K562 (cell line): Measurements from ENCODE around the gene NDUFB5. TPM values are rescaled to one million over a fixed set of nuclear protein-coding genes. Genes with fewer than 3 reads are reported as not detected.
A peak's percentile ranks its signal among the peaks of the same experiment; 100 is the strongest.

Experiments
- ATF7 ChIP-seq: fragments of 450-650 bp; IDR thresholded peaks from 2 replicates; pipeline ENCODE4 v1.7.1; 2014; ENCODE audit warnings: mild to moderate bottlenecking, moderate library complexity
- DIDO1 ChIP-seq: fragments of 450-650 bp; IDR thresholded peaks from 2 replicates; pipeline ENCODE4 v1.6.1; 2016; ENCODE audit warnings: low read depth, missing biosample characterization, missing genetic modification characterization
- ETS2 ChIP-seq: IDR thresholded peaks from 2 replicates; pipeline ENCODE4 v1.6.1; 2016; ENCODE audit warnings: borderline replicate concordance, missing genetic modification characterization, mild to moderate bottlenecking, moderate library complexity, missing compliant biosample characterization; ENCODE audit not compliant: poor library complexity, severe bottlenecking
- FOXA1 ChIP-seq: fragments of 450-650 bp; IDR thresholded peaks from 2 replicates; pipeline ENCODE4 v1.6.1; 2016; ENCODE audit warnings: mild to moderate bottlenecking, borderline replicate concordance
- HIVEP1 ChIP-seq: fragments of 250-450 bp; sonication (Bioruptor Pico); IDR thresholded peaks from 2 replicates; pipeline ENCODE4 v1.4.0; 2020; ENCODE audit warnings: mild to moderate bottlenecking
- HNRNPUL1 ChIP-seq: fragments of 200-400 bp; formaldehyde crosslinking; IDR thresholded peaks from 2 replicates; pipeline ENCODE4 v1.6.1; 2017; ENCODE audit warnings: low read length
- MTA1 ChIP-seq: fragments of 450-650 bp; IDR thresholded peaks from 2 replicates; pipeline ENCODE4 v1.6.1; 2017; ENCODE audit warnings: borderline replicate concordance
- POU5F1 ChIP-seq: fragments of 150-350 bp; IDR thresholded peaks from 2 replicates; pipeline ENCODE4 v1.6.1; 2014; ENCODE audit warnings: borderline replicate concordance, low read length, low read depth, mild to moderate bottlenecking; ENCODE audit not compliant: partially characterized antibody
- SMAD3 ChIP-seq: fragments of 450-650 bp; formaldehyde crosslinking; conservative IDR thresholded peaks from 2 replicates; pipeline ENCODE4 v1.4.0; 2020; ENCODE audit warnings: mild to moderate bottlenecking
- TAF1 ChIP-seq: IDR thresholded peaks from 2 replicates; pipeline ENCODE4 v1.6.1; 2011; ENCODE audit warnings: mild to moderate bottlenecking, low read length, moderate library complexity; ENCODE audit not compliant: insufficient read depth, control insufficient read depth, severe bottlenecking; ENCODE audit errors: extremely low read depth
- THRA ChIP-seq: fragments of 450-650 bp; IDR thresholded peaks from 2 replicates; pipeline ENCODE4 v1.6.1; 2017; ENCODE audit warnings: mild to moderate bottlenecking, moderate library complexity
- XRCC4 ChIP-seq: IDR thresholded peaks from one replicate; pipeline ENCODE4 v1.6.1; 2011; ENCODE audit not compliant: insufficient read depth, insufficient read length; ENCODE audit errors: extremely low read depth
- YBX1 ChIP-seq: fragments of 450-650 bp; IDR thresholded peaks from 2 replicates; pipeline ENCODE4 v1.7.1; 2016; ENCODE audit warnings: mild to moderate bottlenecking
- ZNF347 ChIP-seq: fragments of 450-650 bp; formaldehyde crosslinking; IDR thresholded peaks from 2 replicates; pipeline ENCODE4 v1.4.0; 2020; ENCODE audit warnings: low read depth, mild to moderate bottlenecking, moderate library complexity
- ZNF354B ChIP-seq: fragments of 250-450 bp; sonication (Bioruptor Pico); IDR thresholded peaks from 2 replicates; pipeline ENCODE4 v1.4.0; 2020
- ZNF57 ChIP-seq: fragments of 450-650 bp; formaldehyde crosslinking; IDR thresholded peaks from 2 replicates; pipeline ENCODE4 v1.4.0; 2020; ENCODE audit warnings: mild to moderate bottlenecking, moderate library complexity
- ZNF76 ChIP-seq: fragments of 250-450 bp; sonication (Bioruptor Pico); IDR thresholded peaks from 2 replicates; pipeline ENCODE4 v1.4.0; 2020; ENCODE audit warnings: mild to moderate bottlenecking, moderate library complexity, borderline replicate concordance
- polyA plus RNA-seq, 8 experiments: library from polyadenylated mRNA; depleted of rRNA in 4 of 8; stranded (reverse) in 5 of 8; unstranded in 3 of 8; fragments of >200 nt; fragmentation: Nextera tagmentation in 2 of 8; fragmentation: Illumina TruSeq in 1 of 8; extraction: Ambion mirVana in 2 of 8; extraction: Trizol in 1 of 8; gene quantifications; 2 replicates each; pipeline versions ENCODE4 v1.2.1 to v1.2.3, GENCODE V29; 2011 to 2014; ENCODE audit warnings: inconsistent platforms in 1 of 8, missing spikeins in 1 of 8
- total RNA-seq, 7 experiments: library from RNA; depleted of rRNA in 6 of 7; stranded (reverse); fragments of >200 nt in 6 of 7; fragmentation: Illumina TruSeq in 2 of 7; extraction: Trizol in 2 of 7; gene quantifications; 2 replicates each; pipeline versions ENCODE4 v1.2.1 to v1.2.3, GENCODE V29; 2011 to 2021; ENCODE audit warnings: low replicate concordance in 1 of 7
- TF ChIP-seq, protein P1 (sequence below): fragments of 250-450 bp; sonication (Bioruptor Pico); IDR thresholded peaks from 2 replicates; pipeline ENCODE4 v1.5.0; 2021; ENCODE audit warnings: mild to moderate bottlenecking, borderline replicate concordance
- TF ChIP-seq, protein P2 (sequence below): sonication (generic); formaldehyde crosslinking; IDR thresholded peaks from 2 replicates; pipeline ENCODE4 v1.9.0; 2022; ENCODE audit warnings: mild to moderate bottlenecking, missing genetic modification reagents
- TF ChIP-seq, protein P3 (sequence below): IDR thresholded peaks from 2 replicates; pipeline ENCODE4 v1.6.1; 2014; ENCODE audit warnings: antibody characterized with exemption
- TF ChIP-seq, protein P4 (sequence below), 3 experiments: IDR thresholded peaks in 2 of 3; conservative IDR thresholded peaks in 1 of 3; 2 replicates each; pipeline ENCODE4 v1.5.1; 2011 to 2012; ENCODE audit warnings: low read length in 3 of 3, mild to moderate bottlenecking in 3 of 3, control low read depth in 2 of 3, improper control_type of control experiment in 1 of 3, inconsistent platforms in 1 of 3, low read depth in 1 of 3, mixed read lengths in 1 of 3, moderate library complexity in 1 of 3; ENCODE audit not compliant: insufficient read depth in 2 of 3

The NDUFB5 gene
- total and polyA plus RNA-seq, 9 of the 15 experiments (the other 6 are each of a cell fraction or from before 2014, with no cell fraction given) = 128 to 466 (median 176) TPM

- TF ChIP-seq XRCC4 = no peak
- no peak for TF ChIP-seq ZNF76
- TF ChIP-seq POU5F1 = no peak
- TF ChIP-seq DIDO1 (tag) = peak; percentile 60; the same call in 1 of the 2 replicates
- TF ChIP-seq ETS2 = no peak
- no peak for TF ChIP-seq HNRNPUL1
- TF ChIP-seq ZNF347 (CRISPR knock-in tag) = no peak
- TF ChIP-seq FOXA1 = no peak
- TF ChIP-seq ZNF354B = no peak
- TF ChIP-seq SMAD3 (CRISPR knock-in tag) = no peak
- TF ChIP-seq TAF1 = peak; percentile 98
- TF ChIP-seq, protein P1, sequence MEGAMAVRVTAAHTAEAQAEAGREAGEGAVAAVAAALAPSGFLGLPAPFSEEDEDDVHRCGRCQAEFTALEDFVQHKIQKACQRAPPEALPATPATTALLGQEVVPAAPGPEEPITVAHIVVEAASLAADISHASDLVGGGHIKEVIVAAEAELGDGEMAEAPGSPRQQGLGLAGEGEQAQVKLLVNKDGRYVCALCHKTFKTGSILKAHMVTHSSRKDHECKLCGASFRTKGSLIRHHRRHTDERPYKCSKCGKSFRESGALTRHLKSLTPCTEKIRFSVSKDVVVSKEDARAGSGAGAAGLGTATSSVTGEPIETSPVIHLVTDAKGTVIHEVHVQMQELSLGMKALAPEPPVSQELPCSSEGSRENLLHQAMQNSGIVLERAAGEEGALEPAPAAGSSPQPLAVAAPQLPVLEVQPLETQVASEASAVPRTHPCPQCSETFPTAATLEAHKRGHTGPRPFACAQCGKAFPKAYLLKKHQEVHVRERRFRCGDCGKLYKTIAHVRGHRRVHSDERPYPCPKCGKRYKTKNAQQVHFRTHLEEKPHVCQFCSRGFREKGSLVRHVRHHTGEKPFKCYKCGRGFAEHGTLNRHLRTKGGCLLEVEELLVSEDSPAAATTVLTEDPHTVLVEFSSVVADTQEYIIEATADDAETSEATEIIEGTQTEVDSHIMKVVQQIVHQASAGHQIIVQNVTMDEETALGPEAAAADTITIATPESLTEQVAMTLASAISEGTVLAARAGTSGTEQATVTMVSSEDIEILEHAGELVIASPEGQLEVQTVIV (CRISPR knock-in tag) = no peak
- TF ChIP-seq THRA = no peak
- peak; percentile 84 for TF ChIP-seq ATF7
- no peak for TF ChIP-seq HIVEP1
- no peak for TF ChIP-seq YBX1
- TF ChIP-seq, protein P2, sequence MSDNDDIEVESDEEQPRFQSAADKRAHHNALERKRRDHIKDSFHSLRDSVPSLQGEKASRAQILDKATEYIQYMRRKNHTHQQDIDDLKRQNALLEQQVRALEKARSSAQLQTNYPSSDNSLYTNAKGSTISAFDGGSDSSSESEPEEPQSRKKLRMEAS (CRISPR knock-in tag) = peak; percentile 42; the same call in 1 of the 2 replicates
- TF ChIP-seq, protein P3, sequence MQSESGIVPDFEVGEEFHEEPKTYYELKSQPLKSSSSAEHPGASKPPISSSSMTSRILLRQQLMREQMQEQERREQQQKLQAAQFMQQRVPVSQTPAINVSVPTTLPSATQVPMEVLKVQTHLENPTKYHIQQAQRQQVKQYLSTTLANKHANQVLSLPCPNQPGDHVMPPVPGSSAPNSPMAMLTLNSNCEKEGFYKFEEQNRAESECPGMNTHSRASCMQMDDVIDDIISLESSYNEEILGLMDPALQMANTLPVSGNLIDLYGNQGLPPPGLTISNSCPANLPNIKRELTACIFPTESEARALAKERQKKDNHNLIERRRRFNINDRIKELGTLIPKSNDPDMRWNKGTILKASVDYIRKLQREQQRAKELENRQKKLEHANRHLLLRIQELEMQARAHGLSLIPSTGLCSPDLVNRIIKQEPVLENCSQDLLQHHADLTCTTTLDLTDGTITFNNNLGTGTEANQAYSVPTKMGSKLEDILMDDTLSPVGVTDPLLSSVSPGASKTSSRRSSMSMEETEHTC = no peak
- TF ChIP-seq ZNF57 = no peak
- TF ChIP-seq, protein P4, sequence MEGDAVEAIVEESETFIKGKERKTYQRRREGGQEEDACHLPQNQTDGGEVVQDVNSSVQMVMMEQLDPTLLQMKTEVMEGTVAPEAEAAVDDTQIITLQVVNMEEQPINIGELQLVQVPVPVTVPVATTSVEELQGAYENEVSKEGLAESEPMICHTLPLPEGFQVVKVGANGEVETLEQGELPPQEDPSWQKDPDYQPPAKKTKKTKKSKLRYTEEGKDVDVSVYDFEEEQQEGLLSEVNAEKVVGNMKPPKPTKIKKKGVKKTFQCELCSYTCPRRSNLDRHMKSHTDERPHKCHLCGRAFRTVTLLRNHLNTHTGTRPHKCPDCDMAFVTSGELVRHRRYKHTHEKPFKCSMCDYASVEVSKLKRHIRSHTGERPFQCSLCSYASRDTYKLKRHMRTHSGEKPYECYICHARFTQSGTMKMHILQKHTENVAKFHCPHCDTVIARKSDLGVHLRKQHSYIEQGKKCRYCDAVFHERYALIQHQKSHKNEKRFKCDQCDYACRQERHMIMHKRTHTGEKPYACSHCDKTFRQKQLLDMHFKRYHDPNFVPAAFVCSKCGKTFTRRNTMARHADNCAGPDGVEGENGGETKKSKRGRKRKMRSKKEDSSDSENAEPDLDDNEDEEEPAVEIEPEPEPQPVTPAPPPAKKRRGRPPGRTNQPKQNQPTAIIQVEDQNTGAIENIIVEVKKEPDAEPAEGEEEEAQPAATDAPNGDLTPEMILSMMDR (IDR thresholded peaks at IDR 0.05 in 2 of 3, conservative IDR thresholded peaks at IDR 0.05 in 1 of 3; ENCODE audit: insufficient read depth in 2 of 3, low read depth in 1 of 3, low read length in 3 of 3) = 0 out of 6 replicates have a peak, but pooled peaks of 1 of the 3 experiments have one; percentile 2
- no peak for TF ChIP-seq MTA1
Observed at GRCh38 chr3:179604321-179605078, at the start of gene NDUFB5, which contains the start of gene MRPL47 (continued).
